Hepatocyte (in vitro differentiated cells): Measurements from ENCODE around the gene RNF111. TPM values are rescaled to one million over a fixed set of nuclear protein-coding genes. Genes with fewer than 3 reads are reported as not detected.
"Not testable (repeated sequence)": the region's sequence is repeated elsewhere in the genome, so short reads cannot be mapped to it uniquely, and the experiment has no call there.

Source experiments
- DNase-seq: peaks from one replicate; pipeline ENCODE4 v3.0.0-alpha.2; 2016; ENCODE audit warnings: low spot score
- H2AFZ ChIP-seq: fragments of 200-600 bp; sonication (generic); 2 replicates; pipeline ENCODE4 v1.6.0; 2016; ENCODE audit warnings: antibody characterized with exemption, mild to moderate bottlenecking
- H3K27ac ChIP-seq: fragments of 200-600 bp; sonication (generic); 2 replicates; pipeline ENCODE4 v1.5.1; 2016; ENCODE audit warnings: mild to moderate bottlenecking
- H3K27me3 ChIP-seq: fragments of 200-600 bp; sonication (generic); 2 replicates; pipeline ENCODE4 v1.6.1; 2016
- H3K36me3 ChIP-seq: fragments of 200-600 bp; sonication (generic); replicated peaks from 2 replicates; pipeline ENCODE4 v1.5.1; 2016; ENCODE audit warnings: low read depth; ENCODE audit not compliant: insufficient read depth
- H3K4me1 ChIP-seq: fragments of 200-600 bp; sonication (generic); 2 replicates; pipeline ENCODE4 v1.5.1; 2016; ENCODE audit warnings: mild to moderate bottlenecking, moderate library complexity; ENCODE audit not compliant: insufficient read depth
- H3K4me2 ChIP-seq: fragments of 200-600 bp; sonication (generic); 2 replicates; pipeline ENCODE4 v1.6.0; 2016
- H3K4me3 ChIP-seq: fragments of 200-600 bp; sonication (generic); 2 replicates; pipeline ENCODE4 v1.5.1; 2016; ENCODE audit warnings: mild to moderate bottlenecking
- H3K79me2 ChIP-seq: fragments of 200-600 bp; sonication (generic); 2 replicates; pipeline ENCODE4 v1.6.0; 2017; ENCODE audit warnings: mild to moderate bottlenecking
- H3K9me2 ChIP-seq: fragments of 200-600 bp; sonication (generic); replicated peaks from 2 replicates; pipeline ENCODE4 v1.6.0; 2017; ENCODE audit warnings: mild to moderate bottlenecking; ENCODE audit not compliant: insufficient read depth
- H3K9me3 ChIP-seq: fragments of 200-600 bp; sonication (generic); 2 replicates; pipeline ENCODE4 v1.5.1; 2016; ENCODE audit warnings: low read depth, mild to moderate bottlenecking
- H4K20me1 ChIP-seq: fragments of 200-600 bp; sonication (generic); 2 replicates; pipeline ENCODE4 v1.6.0; 2016; ENCODE audit warnings: mild to moderate bottlenecking; ENCODE audit not compliant: insufficient read depth, poor library complexity, severe bottlenecking
- EZH2 ChIP-seq: fragments of 200-600 bp; sonication (generic); IDR thresholded peaks from 2 replicates; pipeline ENCODE4 v1.6.1; 2016; ENCODE audit warnings: antibody characterized with exemption, mild to moderate bottlenecking, borderline replicate concordance
- EZH2phosphoT487 ChIP-seq: fragments of 200-600 bp; sonication (generic); IDR thresholded peaks from one replicate; pipeline ENCODE4 v1.6.1; 2018; ENCODE audit warnings: antibody characterized with exemption, mild to moderate bottlenecking, low read depth, moderate library complexity; ENCODE audit not compliant: unreplicated experiment, severe bottlenecking
- WGBS: methylation state at CpG from one replicate; pipeline ENCODE4 v1.1.6; 2016; ENCODE audit warnings: low lambda C conversion rate; ENCODE audit errors: missing lambda C conversion rate; 5-methylcytosine and 5-hydroxymethylcytosine counted together
- polyA plus RNA-seq: library from polyadenylated mRNA; unstranded; fragments of >200 nt; fragmentation: Nextera tagmentation; extraction: Ambion mirVana; gene quantifications from 2 replicates; pipeline ENCODE4 v1.2.1, GENCODE V29; 2016
- total RNA-seq: library from RNA; depleted of rRNA; stranded (reverse); fragments of >200 nt; gene quantifications from 2 replicates; pipeline ENCODE4 v1.2.3, GENCODE V29; 2014
- TF ChIP-seq, protein P1 (sequence below): fragments of 200-600 bp; sonication (generic); IDR thresholded peaks from 2 replicates; pipeline ENCODE4 v1.5.1; 2016; ENCODE audit warnings: antibody characterized with exemption, mild to moderate bottlenecking; ENCODE audit not compliant: poor library complexity

The RNF111 gene
- total and polyA plus RNA-seq, 2 experiments from 2014 or later, result 11.3 to 22.1 TPM

DNA sequence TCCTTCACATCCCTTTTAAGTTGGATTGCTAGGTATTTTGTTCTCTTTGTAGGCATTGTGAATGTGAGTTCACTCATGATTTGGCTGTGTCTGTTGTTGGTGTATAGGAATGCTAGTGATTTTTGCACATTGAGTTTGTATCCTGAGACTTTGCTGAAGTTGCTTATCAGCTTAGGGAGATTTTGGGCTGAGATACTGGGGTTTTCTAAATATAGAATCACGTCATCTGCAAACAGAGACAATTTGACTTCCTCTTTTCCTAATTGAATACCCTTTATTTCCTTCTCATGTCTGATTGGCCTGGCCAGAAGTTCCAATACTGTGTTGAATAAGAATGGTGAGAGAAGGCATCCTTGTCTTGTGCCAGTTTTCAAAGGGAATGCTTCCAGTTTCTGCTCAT lies 139.8 kb downstream of the RNF111 start:
- not testable (repeated sequence) for H3K4me2 ChIP-seq, H4K20me1 ChIP-seq, H3K27ac ChIP-seq, H2AFZ ChIP-seq, H3K27me3 ChIP-seq, H3K4me3 ChIP-seq, H3K4me1 ChIP-seq, H3K36me3 ChIP-seq, DNase-seq, H3K9me2 ChIP-seq
- peaks cover 12% of the 10 kb centered on the region for H3K79me2 ChIP-seq
- H3K9me3 ChIP-seq, result peaks cover 15% of the 10 kb centered on the region
- 100% methylated on average over 1 of the region's 1 CpG for WGBS

DNA sequence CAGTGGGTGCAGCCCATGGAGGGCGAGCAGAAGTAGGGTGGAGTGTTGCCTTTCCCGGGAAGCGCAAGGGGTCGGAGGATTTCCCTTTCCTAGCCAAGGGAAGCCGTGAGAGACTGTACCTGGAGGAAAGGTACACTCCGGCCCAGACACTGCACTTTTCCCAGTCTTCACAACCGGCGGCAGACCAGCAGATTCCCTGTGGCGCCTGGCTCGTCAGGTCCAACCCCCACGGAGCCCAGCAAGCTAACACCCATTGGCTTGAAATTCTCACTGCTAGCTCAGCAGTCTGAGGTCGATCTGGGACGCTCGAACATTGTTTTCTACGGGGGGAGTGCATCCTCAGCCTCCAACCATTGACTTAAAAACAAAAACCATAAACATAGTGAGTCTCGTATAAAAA lies 144.0 kb downstream of the RNF111 start:
- 95% methylated on average over 16 of the region's 16 CpGs for WGBS
- Histone ChIP-seq H3K36me3 (no peaks in the 10 kb centered on the region), H3K9me3 (peaks cover 17% of the 10 kb centered on the region), H3K4me2 (no peak overlapping the region), H3K27me3 (no peaks in the 10 kb centered on the region), H2AFZ (no peak overlapping the region), H3K4me3 (no peak overlapping the region), H4K20me1 (no peaks in the 10 kb centered on the region), H3K4me1 (no peaks in the 10 kb centered on the region), H3K79me2 (peaks cover 12% of the 10 kb centered on the region), H3K9me2 (no peaks in the 10 kb centered on the region), H3K27ac (no peak overlapping the region)
- DNase-seq, result no peak
- TF ChIP-seq, protein P1, sequence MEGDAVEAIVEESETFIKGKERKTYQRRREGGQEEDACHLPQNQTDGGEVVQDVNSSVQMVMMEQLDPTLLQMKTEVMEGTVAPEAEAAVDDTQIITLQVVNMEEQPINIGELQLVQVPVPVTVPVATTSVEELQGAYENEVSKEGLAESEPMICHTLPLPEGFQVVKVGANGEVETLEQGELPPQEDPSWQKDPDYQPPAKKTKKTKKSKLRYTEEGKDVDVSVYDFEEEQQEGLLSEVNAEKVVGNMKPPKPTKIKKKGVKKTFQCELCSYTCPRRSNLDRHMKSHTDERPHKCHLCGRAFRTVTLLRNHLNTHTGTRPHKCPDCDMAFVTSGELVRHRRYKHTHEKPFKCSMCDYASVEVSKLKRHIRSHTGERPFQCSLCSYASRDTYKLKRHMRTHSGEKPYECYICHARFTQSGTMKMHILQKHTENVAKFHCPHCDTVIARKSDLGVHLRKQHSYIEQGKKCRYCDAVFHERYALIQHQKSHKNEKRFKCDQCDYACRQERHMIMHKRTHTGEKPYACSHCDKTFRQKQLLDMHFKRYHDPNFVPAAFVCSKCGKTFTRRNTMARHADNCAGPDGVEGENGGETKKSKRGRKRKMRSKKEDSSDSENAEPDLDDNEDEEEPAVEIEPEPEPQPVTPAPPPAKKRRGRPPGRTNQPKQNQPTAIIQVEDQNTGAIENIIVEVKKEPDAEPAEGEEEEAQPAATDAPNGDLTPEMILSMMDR, result no peak
- no peak for TF ChIP-seq EZH2phosphoT487
- TF ChIP-seq EZH2, result no peak

DNA sequence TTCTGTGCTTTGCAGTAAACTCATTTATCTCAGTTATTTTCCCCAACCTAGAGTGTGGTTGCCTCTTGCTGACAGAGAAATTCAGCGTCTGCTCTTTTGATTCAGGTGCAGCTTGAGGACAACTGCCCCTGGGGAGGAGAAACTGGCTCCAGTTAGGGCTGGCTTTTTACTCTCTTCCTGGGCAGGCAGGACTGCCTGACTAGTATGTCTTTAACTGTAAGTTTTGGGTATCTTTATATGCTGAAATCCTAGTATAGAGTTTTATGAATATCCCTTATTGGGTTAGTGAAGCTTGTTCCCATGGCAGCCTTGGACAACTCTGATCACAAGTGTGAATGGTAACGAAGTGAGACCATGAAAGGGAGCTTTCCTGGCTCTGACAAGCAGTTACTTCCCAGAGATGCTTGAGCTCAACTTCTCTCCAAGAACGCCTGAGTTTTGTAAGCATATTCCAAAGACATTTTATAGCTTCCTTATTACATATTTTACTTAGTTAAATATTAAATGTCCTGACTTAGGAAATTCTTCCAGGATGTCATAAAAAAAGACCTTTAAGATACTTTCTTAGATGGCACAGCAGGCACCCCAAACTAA lies 144.6 kb downstream of the RNF111 start:
- Histone ChIP-seq H3K36me3 (no peaks in the 10 kb centered on the region), H3K27ac (no peak overlapping the region), H3K9me3 (peaks cover 13% of the 10 kb centered on the region), H2AFZ (no peak overlapping the region), H3K4me2 (no peak overlapping the region), H3K4me1 (no peaks in the 10 kb centered on the region), H4K20me1 (no peaks in the 10 kb centered on the region), H3K27me3 (no peaks in the 10 kb centered on the region), H3K79me2 (peaks cover 12% of the 10 kb centered on the region), H3K4me3 (no peak overlapping the region), H3K9me2 (no peaks in the 10 kb centered on the region)
- no peak for TF ChIP-seq EZH2
- no peak for TF ChIP-seq EZH2phosphoT487
- WGBS, result 95% methylated on average over 3 of the region's 3 CpGs
- DNase-seq, result no peak

DNA sequence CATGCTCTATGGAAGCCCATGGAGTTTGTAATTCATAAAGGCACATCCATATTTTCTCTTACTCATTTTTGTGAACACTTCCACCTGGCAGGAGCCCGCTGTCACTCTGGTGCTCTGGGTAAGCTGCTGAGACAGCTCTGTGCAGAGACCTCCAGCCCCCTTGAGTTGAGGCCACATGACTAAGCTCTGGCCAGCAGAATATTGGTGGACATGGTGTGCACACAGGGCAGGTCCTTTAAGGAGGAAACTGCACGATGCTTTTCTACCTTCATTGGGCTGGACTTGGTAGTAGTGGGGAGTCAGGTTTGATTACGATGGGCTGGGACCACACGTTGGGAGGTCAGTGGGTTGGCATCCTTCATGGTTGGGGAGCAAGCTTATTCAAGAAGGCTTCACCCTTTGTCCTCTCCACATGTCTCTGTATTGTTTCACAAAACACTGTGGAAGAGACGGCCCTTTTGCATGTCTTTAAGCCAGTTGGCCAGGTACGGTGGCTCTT lies 146.5 kb downstream of the RNF111 start:
- WGBS, result 100% methylated on average over 6 of the region's 6 CpGs
- no peaks in the 10 kb centered on the region for H3K9me2 ChIP-seq
- H3K36me3 ChIP-seq, result no peaks in the 10 kb centered on the region
- TF ChIP-seq EZH2phosphoT487 (no peak), EZH2 (no peak)
- TF ChIP-seq, protein P1, result no peak
- no peak overlapping the region for H3K27ac ChIP-seq
- no peaks in the 10 kb centered on the region for H3K27me3 ChIP-seq
- no peak for DNase-seq
- no peaks in the 10 kb centered on the region for H3K4me1 ChIP-seq
- H3K9me3 ChIP-seq, result peaks cover 13% of the 10 kb centered on the region
- peaks cover 12% of the 10 kb centered on the region for H3K79me2 ChIP-seq
- no peak overlapping the region for H3K4me3 ChIP-seq
- no peaks in the 10 kb centered on the region for H4K20me1 ChIP-seq
- no peak overlapping the region for H3K4me2 ChIP-seq
- no peak overlapping the region for H2AFZ ChIP-seq
